GM18520 (cell line): Measurements from ENCODE around the gene WBP4.
A peak's percentile ranks its signal among the peaks of the same experiment; 100 is the strongest.
"Not testable (repeated sequence)": the region's sequence is repeated elsewhere in the genome, so short reads cannot be mapped to it uniquely, and the experiment has no call there.

Source experiments
- ATAC-seq: cut with Tn5 transposase; IDR thresholded peaks from one replicate; pipeline ENCODE4 v1.9.1; 2021; ENCODE audit not compliant: unreplicated experiment

Gene WBP4

DNA sequence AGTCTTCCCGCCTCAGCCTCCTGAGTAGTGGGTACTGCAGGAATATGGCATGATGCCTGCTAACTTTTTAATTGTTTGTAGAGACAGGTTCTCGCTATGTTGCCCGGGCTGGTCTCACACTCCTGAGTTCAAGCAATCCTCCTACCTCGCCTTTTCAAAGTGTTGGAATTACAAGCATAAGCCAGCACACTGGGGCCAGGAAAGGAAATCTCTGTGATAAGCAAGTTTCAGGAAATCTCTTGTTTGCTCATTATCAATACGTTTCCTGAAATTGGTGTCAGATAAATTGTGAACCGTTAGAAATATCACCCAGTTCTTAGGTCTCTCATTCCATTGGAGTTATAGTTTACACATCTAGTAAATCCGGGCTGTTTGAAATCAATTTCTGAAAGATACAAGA is 14.2 kb downstream of the WBP4 start:
- ATAC-seq: no peak

DNA sequence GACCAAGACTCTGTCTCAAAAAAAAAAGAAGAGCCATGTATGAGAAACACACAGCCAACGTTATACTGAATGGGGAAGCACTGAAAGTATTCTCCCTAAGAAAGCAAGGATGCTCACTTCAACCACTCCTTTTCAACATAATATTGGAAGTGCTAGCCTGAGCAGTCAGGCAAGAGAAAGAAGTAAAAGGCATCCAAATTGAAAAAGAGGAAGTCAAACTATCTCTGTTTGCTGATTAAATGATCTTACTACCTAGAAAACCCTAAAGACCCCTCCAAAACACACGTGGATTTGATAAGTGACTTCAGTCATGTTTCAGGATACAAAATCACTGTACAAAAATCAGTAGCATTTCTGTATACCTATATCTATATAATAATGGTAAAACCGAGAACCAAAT is 16.2 kb downstream of the WBP4 start:
- ATAC-seq: no peak

- no peak for ATAC-seq
These were observed 18.4 kb downstream of the WBP4 start for GRCh38 chr13:41079725-41080124.

DNA sequence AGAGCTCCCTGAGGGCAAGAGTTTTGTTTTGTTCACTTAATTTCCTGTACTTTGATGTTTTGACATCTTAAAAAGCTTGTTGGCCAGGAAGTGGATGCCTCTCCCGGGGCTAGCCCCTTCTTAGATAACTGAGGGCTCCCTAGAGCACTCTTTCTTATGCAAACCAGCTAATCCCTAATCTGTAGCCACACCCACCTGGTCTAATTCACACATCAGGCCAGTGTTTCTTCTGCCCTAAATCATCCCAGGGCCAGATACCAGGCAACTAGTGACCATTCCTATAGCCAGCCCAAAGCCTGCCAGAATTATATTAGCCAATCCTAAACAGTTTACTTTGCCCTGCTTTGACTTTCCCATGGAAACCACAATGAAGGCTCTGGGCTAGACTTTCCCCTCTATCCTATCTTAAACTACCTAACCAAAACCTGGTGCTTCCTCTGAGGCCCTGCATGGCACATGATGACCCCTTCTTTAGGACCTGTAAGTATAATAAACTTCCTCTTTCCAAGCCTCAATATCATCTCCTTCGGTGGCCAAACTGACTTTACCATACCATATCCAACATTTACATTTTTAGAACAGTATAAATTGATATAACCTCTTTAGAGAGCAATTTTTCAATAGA is 24.8 kb downstream of the WBP4 start:
- no peak for ATAC-seq

DNA sequence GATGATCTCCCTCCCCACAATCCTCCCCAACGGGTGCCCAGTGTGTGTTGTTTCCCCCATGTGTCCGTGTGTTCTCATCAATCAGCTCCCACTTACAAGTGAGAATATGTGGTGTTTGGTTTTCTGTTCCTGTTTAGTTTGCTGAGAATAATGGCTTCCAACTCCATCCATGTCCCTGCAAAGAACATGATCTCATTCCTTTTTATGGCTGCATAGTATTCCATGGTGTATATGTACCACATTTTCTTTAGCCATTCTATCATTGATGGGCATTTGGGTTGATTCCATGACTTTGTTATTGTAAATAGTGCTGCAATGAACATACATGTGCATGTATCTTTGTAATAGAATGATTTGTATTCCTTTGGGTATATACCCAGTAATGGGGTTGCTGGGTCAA is 34.4 kb downstream of the WBP4 start:
- not testable (repeated sequence) for ATAC-seq

DNA sequence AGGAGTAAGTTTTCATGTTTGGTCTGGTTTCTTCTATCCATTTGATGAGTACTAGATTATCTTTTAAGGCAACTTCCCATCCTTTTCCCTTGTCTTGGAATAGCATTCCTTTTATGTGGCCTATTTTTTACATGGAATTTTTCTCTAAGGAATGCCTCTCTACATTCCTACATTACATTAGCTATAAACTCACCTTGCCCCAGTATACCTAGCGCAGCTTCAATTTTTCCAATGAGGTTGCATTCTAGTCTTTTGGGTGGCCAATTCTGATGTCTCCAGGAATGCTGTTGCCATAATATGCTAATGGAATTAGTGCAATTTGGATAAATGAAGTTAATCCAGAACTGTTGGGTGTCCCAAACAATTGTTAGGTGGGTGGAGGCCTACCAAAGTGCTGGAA is 37.5 kb downstream of the WBP4 start:
- no peak for ATAC-seq

DNA sequence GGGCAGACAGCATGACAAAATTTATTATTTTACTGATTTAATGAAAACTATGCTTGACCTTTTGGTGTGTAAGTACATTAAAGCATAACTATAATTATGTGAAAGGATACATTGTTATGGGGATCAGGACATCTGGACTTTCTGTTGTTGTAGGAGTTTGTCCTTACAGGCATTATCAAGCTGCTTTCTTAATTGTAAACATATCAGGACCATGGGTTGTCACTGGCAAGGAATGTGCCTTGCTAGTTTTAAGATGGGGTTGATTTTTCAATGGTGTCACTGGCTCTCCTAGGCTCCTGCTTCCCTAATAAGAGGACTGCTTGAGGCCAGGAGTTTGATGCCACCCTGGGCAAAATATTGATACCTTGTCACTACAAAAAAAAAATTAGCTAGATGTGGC is 38.7 kb downstream of the WBP4 start:
- ATAC-seq: no peak

DNA sequence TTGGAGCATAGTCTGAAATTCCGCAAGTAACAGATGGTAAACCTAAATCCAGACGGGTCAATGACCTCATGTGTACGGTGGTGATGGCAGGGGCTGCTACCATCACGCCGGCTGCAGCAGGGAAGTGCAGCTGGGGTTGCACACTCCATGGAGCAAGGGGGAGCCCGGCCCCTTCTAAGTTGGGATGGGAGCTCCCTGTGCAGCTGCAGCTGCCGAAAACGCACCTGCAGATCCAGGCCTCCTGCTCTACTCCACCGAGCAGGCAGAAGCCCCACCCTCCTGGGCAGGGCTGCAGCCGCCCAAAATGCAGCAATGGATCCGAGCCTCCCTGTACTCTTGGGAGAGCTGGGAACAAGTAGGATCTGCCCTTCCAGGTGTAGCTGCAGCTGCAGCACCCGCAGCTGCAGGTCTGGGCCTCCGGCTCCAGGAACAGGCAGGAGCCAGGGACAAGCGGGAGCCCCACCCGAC is 45.8 kb downstream of the WBP4 start:
- ATAC-seq: no peak

GRCh38 chr13:41107584-41108014 is 46.3 kb downstream of the WBP4 start:
- no peak for ATAC-seq

DNA sequence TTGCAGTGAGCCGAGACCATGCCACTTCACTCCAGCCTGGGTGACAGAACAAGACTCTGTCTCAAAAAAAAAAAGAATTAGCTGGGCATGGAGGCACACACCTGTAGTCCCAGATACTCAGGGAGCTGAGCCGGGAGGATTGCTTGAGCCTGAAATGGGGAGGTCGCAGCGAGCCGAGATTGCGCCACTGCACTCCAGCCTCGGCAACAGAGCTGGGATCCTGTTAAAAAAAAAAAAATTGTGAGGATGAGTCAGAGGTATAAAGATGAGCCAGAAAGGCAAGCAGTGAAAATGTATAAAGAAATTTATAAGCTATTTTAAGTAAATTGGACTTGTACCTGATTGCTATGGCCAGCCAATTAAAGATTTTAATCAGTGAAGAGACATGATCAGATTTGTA is 50.1 kb downstream of the WBP4 start:
- ATAC-seq: no peak

GRCh38 chr13:41117869-41118268 is 56.6 kb downstream of the WBP4 start:
- ATAC-seq: no peak

- no peak for ATAC-seq
These were observed 61.5 kb downstream of the WBP4 start for GRCh38 chr13:41122838-41123237.

GRCh38 chr13:41127701-41128100 is 66.4 kb downstream of the WBP4 start:
- ATAC-seq: no peak

DNA sequence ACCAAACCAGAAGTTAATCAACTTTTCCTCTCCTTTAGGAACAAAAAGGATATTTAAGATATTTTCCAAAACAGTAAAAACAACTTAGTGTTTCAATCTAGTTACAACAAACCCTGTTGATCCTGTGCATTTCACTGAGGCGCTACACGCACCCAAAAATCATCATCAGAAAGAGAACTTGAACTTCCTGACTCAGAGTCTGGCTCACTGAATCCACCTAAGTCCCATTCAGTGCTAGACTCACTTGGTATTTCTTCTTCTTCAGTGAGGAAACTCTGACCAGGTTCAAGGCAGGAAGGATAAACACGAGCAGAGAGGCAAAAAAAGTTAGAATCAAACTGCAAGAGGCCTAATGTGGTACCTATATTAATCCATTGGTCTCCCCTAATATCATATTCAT is 69.0 kb downstream of the WBP4 start:
- ATAC-seq: no peak

GRCh38 chr13:41131189-41131588 is 69.9 kb downstream of the WBP4 start:
- not testable (repeated sequence) for ATAC-seq

GRCh38 chr13:41131660-41132511 is 70.6 kb downstream of the WBP4 start:
- not testable (repeated sequence) for ATAC-seq

- ATAC-seq: peak; percentile 95
These were observed 71.3 kb downstream of the WBP4 start, which contains the start of gene KBTBD6 for GRCh38 chr13:41132512-41133152. Gene KBTBD6, minus strand, starts transcription at chr13:41132802. Its CDS starts 291 bp downstream, at chr13:41132511.
